K562 (cell line): ENCODE data around the gene NAP1L4. TPM values are rescaled to one million over a fixed set of nuclear protein-coding genes. Genes with fewer than 3 reads are reported as not detected.

ENCODE experiments used
- ATAC-seq: fragments of 200-7000 bp; cut with Tn5 transposase; 3 replicates; pipeline ENCODE4 v1.9.1; 2020; ENCODE audit warnings: moderate library complexity
- BruUV-seq: library from RNA; stranded (reverse); fragments of 400-500 nt; replicated peaks from 2 replicates; lab custom pipeline; 2021; lab: Mats Ljungman, UMichigan
- CTCF ChIA-PET: fragments of 300-600 bp; formaldehyde crosslinking; extraction: SDS; loops from one replicate; lab custom pipeline; 2021; ENCODE audit warnings: low intra/inter-chr PET ratio; lab: Yijun Ruan, JAX
- POLR2A ChIA-PET: fragments of 300-600, 350-650 bp; sonication (Branson Sonifier 250); formaldehyde crosslinking; extraction: SDS; loops from one replicate; lab custom pipeline; 2021; ENCODE audit warnings: antibody characterized with exemption, inconsistent platforms; lab: Yijun Ruan, JAX
- DNase-seq, 4 experiments: peaks; one replicate each; pipeline versions ENCODE4 v3.0.0 to v3.0.0-alpha.2; 2011 to 2018; ENCODE audit warnings: low spot score in 3 of 4, mixed read lengths in 3 of 4; ENCODE audit errors: extremely low read depth in 1 of 4
- FAIRE-seq: peaks from 2 replicates; lab custom pipeline; 2011; peaks lifted over from hg19 to GRCh38; lab: Jason Lieb, UNC
- H2AFZ ChIP-seq: 2 replicates; pipeline ENCODE4 v1.6.0; 2011; ENCODE audit warnings: low read depth, low read length, control low read depth, inconsistent platforms
- H3K27ac ChIP-seq: fragments of 200-600 bp; 3 replicates; pipeline ENCODE4 v1.8.0; 2011; ENCODE audit warnings: low read depth, mild to moderate bottlenecking, control low read depth, inconsistent platforms, low read length, moderate library complexity, mixed read lengths; ENCODE audit errors: extremely low read depth
- H3K27me3 ChIP-seq, 2 experiments: fragments of 300-600 bp in 1 of 2; 2 replicates in 1 of 2; 3 replicates in 1 of 2; pipeline versions ENCODE4 v1.6.0 to v1.8.0; 2011; ENCODE audit warnings: inconsistent platforms in 2 of 2, low read length in 2 of 2, mild to moderate bottlenecking in 1 of 2, mixed read lengths in 1 of 2, moderate library complexity in 1 of 2; ENCODE audit not compliant: control insufficient read depth in 2 of 2, insufficient read depth in 2 of 2
- H3K36me3 ChIP-seq: fragments of 300-600 bp; 3 replicates; pipeline ENCODE4 v1.8.0; 2011; ENCODE audit warnings: mild to moderate bottlenecking, low read length, inconsistent platforms; ENCODE audit not compliant: control insufficient read depth, insufficient read depth
- H3K4me1 ChIP-seq, 2 experiments: fragments of 200-600 bp in 1 of 2; replicated peaks in 1 of 2; 2 replicates in 1 of 2; 3 replicates in 1 of 2; pipeline versions ENCODE4 v1.5.1 to v1.8.0; 2011; ENCODE audit warnings: inconsistent platforms in 2 of 2, low read length in 2 of 2, mild to moderate bottlenecking in 1 of 2, mixed read lengths in 1 of 2, moderate library complexity in 1 of 2; ENCODE audit not compliant: control insufficient read depth in 2 of 2, insufficient read depth in 2 of 2
- H3K4me2 ChIP-seq: 2 replicates; pipeline ENCODE4 v1.6.1; 2011; ENCODE audit warnings: low read length, control low read depth, inconsistent platforms, mixed read lengths; ENCODE audit not compliant: insufficient read depth
- H3K4me3 ChIP-seq: fragments of 200-600 bp; sonication (generic), shearing (Covaris generic); 2 replicates; pipeline ENCODE4 v1.5.1; 2016; ENCODE audit warnings: control low read depth, inconsistent platforms
- H3K79me2 ChIP-seq: fragments of 200-600 bp; 3 replicates; pipeline ENCODE4 v1.8.0; 2011; ENCODE audit warnings: low read length, inconsistent platforms; ENCODE audit not compliant: control insufficient read depth, insufficient read depth
- H3K9ac ChIP-seq, 2 experiments: 2 replicates each; pipeline versions ENCODE4 v1.6.0 to v1.6.1; 2011; ENCODE audit warnings: low read depth in 2 of 2, low read length in 2 of 2, control low read depth in 1 of 2, inconsistent platforms in 1 of 2, mild to moderate bottlenecking in 1 of 2, mixed read lengths in 1 of 2; ENCODE audit not compliant: insufficient read depth in 1 of 2
- H3K9me1 ChIP-seq: one replicate; pipeline ENCODE4 v1.6.0; 2011; ENCODE audit warnings: inconsistent platforms, mild to moderate bottlenecking, low read length, moderate library complexity; ENCODE audit not compliant: control insufficient read depth, insufficient read depth
- H3K9me3 ChIP-seq: replicated peaks from 2 replicates; pipeline ENCODE4 v1.5.1; 2011; ENCODE audit warnings: low read depth, low read length, inconsistent platforms; ENCODE audit not compliant: control insufficient read depth, insufficient read depth
- H4K20me1 ChIP-seq: replicated peaks from 2 replicates; pipeline ENCODE4 v1.6.1; 2011; ENCODE audit warnings: low read length, inconsistent platforms, mixed read lengths; ENCODE audit not compliant: control insufficient read depth, insufficient read depth
- GABPB1 ChIP-seq: sonication (generic); formaldehyde crosslinking; IDR thresholded peaks from 2 replicates; pipeline ENCODE4 v1.8.0; 2022; ENCODE audit warnings: mild to moderate bottlenecking, missing genetic modification reagents
- MCM3 ChIP-seq: fragments of 450-650 bp; IDR thresholded peaks from 2 replicates; pipeline ENCODE4 v1.6.1; 2016
- PKNOX1 ChIP-seq: fragments of 450-650 bp; IDR thresholded peaks from 2 replicates; pipeline ENCODE4 v1.6.1; 2016
- RBFOX2 ChIP-seq: fragments of 200-400 bp; formaldehyde crosslinking; IDR thresholded peaks from 2 replicates; pipeline ENCODE4 v1.6.1; 2017; ENCODE audit warnings: low read depth, mild to moderate bottlenecking, low read length, moderate library complexity
- ZBTB33 ChIP-seq: sonication (generic); formaldehyde crosslinking; IDR thresholded peaks from 2 replicates; pipeline ENCODE4 v1.8.1; 2023; ENCODE audit warnings: mild to moderate bottlenecking, missing genetic modification reagents
- whole genome bisulfite sequencing: fragments of 100-300 bp; shearing (Covaris generic); methylation state at CpG from one replicate; pipeline ENCODE4 v1.1.6; 2016; ENCODE audit warnings: low coverage, mixed read lengths; ENCODE audit not compliant: insufficient coverage; ENCODE audit errors: missing lambda C conversion rate; 5-methylcytosine and 5-hydroxymethylcytosine counted together
- in situ Hi-C: fragments of 300-500 bp; cut with MboI; formaldehyde crosslinking; loops from 4 replicates; pipeline ENCODE4 v1.15.0; 2018; ENCODE audit warnings: inconsistent platforms, mixed read lengths
- intact Hi-C: fragments of 100-400 bp; cut with micrococcal nuclease; formaldehyde crosslinking; loops from 2 replicates; pipeline ENCODE4 v1.14.2; 2022
- polyA plus RNA-seq, 8 experiments: library from polyadenylated mRNA; depleted of rRNA in 4 of 8; stranded (reverse) in 5 of 8; unstranded in 3 of 8; fragments of >200 nt; fragmentation: Nextera tagmentation in 2 of 8; fragmentation: Illumina TruSeq in 1 of 8; extraction: Ambion mirVana in 2 of 8; extraction: Trizol in 1 of 8; gene quantifications; 2 replicates each; pipeline versions ENCODE4 v1.2.1 to v1.2.3, GENCODE V29; 2011 to 2014; ENCODE audit warnings: inconsistent platforms in 1 of 8, missing spikeins in 1 of 8
- total RNA-seq, 7 experiments: library from RNA; depleted of rRNA in 6 of 7; stranded (reverse); fragments of >200 nt in 6 of 7; fragmentation: Illumina TruSeq in 2 of 7; extraction: Trizol in 2 of 7; gene quantifications; 2 replicates each; pipeline versions ENCODE4 v1.2.1 to v1.2.3, GENCODE V29; 2011 to 2021; ENCODE audit warnings: low replicate concordance in 1 of 7

NAP1L4 gene
- total and polyA plus RNA-seq, 9 of the 15 experiments (the other 6 are each of a cell fraction or from before 2014, with no cell fraction given): 34.1 to 237 (median 179) TPM

DNA sequence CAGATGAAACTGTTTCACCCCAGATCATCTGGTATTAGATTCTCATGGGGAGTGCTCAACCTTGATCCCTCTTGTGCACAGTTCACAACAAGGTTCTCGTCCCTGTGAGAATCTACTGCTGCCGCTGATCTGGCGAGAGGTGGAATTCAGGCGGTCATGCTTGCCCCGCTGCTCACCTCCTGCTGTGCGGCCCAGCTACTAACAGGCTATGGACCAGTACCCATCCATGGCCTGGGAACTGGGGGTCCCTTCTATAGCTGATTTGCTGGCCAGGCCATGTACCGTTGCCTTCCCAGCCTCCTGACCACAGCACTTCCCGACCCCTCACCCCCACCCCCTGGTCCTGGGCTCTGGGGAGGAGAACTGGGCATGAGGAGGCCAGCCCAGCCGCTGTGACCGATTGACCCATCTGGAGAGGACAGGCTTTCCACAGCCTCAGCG lies 65.5 kb downstream of the NAP1L4 start:
- DNase-seq (no peak), FAIRE-seq (no peak), ATAC-seq (no peak)
- POLR2A ChIA-PET: interaction anchor here (0.7 to 1.4 kb wide), 4 partner anchors 9 to 449 kb away, joined by 3 to 9 read pairs (median 6); no protein-coding TSS in a partner anchor
- Histone ChIP-seq H3K9ac (no peak overlapping the region), H4K20me1 (peaks cover 13% of the 10 kb centered on the region), H3K36me3 (no peaks in the 10 kb centered on the region), H3K4me3 (no peak overlapping the region), H3K27me3 (no peaks in the 10 kb centered on the region), H3K9me3 (no peaks in the 10 kb centered on the region), H3K4me1 (peaks cover 10 to 63% of the 10 kb centered on the region in 2 experiments; a peak in 4 of 5 replicates), H3K4me2 (no peak overlapping the region), H2AFZ (no peak overlapping the region), H3K27ac (no peak overlapping the region), H3K79me2 (peaks cover 15% of the 10 kb centered on the region; the same call in 2 of the 3 replicates), H3K9me1 (no peaks in the 10 kb centered on the region)
- 83% methylated on average over 11 of the region's 11 CpGs for WGBS
- in situ Hi-C loops (no loop called here), intact Hi-C loops (no loop called here)
- TF ChIP-seq GABPB1 (CRISPR knock-in tag) (0 out of 2 replicates have a peak, but pooled peaks have one; percentile 22), RBFOX2 (0 out of 2 replicates have a peak, but pooled peaks have one; percentile 27), ZBTB33 (CRISPR knock-in tag) (peak; percentile 77), MCM3 (no peak), PKNOX1 (no peak)
- CTCF ChIA-PET: interaction anchor here (5.2 kb wide), 1 partner anchor 394 kb away, joined by 59 read pairs; no protein-coding TSS in a partner anchor
- BruUV-seq: no TSS peak
